GM12873 (cell line): ENCODE results near the gene ECI1.

ENCODE experiments used
- TF ChIP-seq, protein P1 (sequence below): IDR thresholded peaks from 2 replicates; pipeline ENCODE4 v1.5.1; 2012; ENCODE audit warnings: low read depth, mild to moderate bottlenecking, moderate library complexity, low read length, control low read depth; ENCODE audit not compliant: insufficient read depth; ENCODE audit errors: missing control alignments

ECI1 gene

GRCh38 chr16:2284797-2285576 is 33.6 kb upstream of the ECI1 start:
- TF ChIP-seq, protein P1, sequence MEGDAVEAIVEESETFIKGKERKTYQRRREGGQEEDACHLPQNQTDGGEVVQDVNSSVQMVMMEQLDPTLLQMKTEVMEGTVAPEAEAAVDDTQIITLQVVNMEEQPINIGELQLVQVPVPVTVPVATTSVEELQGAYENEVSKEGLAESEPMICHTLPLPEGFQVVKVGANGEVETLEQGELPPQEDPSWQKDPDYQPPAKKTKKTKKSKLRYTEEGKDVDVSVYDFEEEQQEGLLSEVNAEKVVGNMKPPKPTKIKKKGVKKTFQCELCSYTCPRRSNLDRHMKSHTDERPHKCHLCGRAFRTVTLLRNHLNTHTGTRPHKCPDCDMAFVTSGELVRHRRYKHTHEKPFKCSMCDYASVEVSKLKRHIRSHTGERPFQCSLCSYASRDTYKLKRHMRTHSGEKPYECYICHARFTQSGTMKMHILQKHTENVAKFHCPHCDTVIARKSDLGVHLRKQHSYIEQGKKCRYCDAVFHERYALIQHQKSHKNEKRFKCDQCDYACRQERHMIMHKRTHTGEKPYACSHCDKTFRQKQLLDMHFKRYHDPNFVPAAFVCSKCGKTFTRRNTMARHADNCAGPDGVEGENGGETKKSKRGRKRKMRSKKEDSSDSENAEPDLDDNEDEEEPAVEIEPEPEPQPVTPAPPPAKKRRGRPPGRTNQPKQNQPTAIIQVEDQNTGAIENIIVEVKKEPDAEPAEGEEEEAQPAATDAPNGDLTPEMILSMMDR, result no peak

GRCh38 chr16:2284001-2284770 is 32.8 kb upstream of the ECI1 start:
- TF ChIP-seq, protein P1, result no peak

GRCh38 chr16:2282866-2283555 is 31.6 kb upstream of the ECI1 start:
- TF ChIP-seq, protein P1, result no peak

- TF ChIP-seq, protein P1, result no peak
Observed at GRCh38 chr16:2282262-2282661, 30.9 kb upstream of the ECI1 start.

GRCh38 chr16:2280981-2281542 is 29.7 kb upstream of the ECI1 start:
- TF ChIP-seq, protein P1, result no peak

DNA sequence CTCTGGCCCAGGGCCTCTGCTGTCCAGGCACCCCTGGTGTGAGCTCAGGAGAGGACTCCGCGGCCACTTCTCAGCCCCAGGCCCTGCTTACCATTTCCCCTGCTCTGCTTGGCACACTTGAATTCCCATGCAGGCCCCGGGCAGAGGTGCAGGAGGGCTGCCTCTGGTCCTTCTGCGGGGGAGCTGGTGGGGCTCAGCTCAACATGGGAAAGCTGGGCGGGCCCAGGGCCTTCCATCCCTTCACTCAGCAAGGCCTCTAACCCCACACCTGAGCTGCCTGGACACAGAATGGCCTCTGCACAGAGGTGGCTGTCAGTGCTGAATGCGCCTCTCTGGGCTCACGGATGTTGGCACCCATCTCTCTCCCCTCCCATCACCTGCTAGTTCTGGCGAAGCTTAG is 29.1 kb upstream of the ECI1 start:
- TF ChIP-seq, protein P1, result no peak
